ENCODE results near the gene ATXN2L. TPM values are rescaled to one million over a fixed set of nuclear protein-coding genes. Genes with fewer than 3 reads are reported as not detected.

ATXN2L gene
- total RNA-seq, 1 experiment from 2014 or later: 309 TPM

DNA sequence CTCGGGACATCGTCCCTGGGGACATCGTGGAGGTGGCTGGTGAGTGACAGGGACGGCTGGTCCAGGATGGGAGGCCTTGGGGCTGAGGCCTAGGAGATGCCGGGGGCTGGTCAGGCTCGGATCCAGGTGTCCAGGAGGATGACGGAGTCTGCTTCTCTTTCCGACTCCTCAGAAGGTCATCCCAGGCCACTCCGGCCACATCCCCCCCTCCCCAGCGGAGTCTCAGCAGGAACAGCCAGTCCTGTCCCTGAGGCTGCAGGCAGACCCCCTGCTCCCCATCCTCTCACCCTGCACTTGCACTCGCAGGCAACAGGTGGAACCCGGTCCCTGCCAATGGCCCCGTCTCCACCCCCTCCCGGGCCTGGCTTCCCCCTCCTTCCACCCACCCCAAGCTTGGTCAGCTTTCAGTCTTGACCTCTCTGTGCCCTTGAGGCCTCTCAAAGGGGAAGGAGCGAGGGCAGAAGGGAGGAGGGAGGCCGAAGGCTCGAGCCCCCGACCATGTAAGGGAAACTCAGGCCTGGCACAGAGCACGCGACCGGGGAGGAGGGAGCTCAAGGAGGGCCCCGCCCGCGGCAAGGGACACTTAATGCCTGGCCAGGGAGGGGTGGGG, 59.9 kb downstream of the ATXN2L start:
- H3K79me1 ChIP-seq (ENCODE audit: insufficient read depth, low read depth, low read length, poor library complexity, severe bottlenecking): no peaks in the 10 kb centered on the region
- H4K20me1 ChIP-seq (ENCODE audit: control insufficient read depth, insufficient read depth, insufficient read length): no peaks in the 10 kb centered on the region
- TF ChIP-seq, protein P1, sequence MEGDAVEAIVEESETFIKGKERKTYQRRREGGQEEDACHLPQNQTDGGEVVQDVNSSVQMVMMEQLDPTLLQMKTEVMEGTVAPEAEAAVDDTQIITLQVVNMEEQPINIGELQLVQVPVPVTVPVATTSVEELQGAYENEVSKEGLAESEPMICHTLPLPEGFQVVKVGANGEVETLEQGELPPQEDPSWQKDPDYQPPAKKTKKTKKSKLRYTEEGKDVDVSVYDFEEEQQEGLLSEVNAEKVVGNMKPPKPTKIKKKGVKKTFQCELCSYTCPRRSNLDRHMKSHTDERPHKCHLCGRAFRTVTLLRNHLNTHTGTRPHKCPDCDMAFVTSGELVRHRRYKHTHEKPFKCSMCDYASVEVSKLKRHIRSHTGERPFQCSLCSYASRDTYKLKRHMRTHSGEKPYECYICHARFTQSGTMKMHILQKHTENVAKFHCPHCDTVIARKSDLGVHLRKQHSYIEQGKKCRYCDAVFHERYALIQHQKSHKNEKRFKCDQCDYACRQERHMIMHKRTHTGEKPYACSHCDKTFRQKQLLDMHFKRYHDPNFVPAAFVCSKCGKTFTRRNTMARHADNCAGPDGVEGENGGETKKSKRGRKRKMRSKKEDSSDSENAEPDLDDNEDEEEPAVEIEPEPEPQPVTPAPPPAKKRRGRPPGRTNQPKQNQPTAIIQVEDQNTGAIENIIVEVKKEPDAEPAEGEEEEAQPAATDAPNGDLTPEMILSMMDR (conservative IDR thresholded peaks at IDR 0.05): no peak; the same call in 2 of the 3 replicates
- H3K4me3 Mint-ChIP-seq: peak overlapping the region in 1 of 2 experiments; percentile 28; a peak in 1 of 5 replicates
- no peak overlapping the region for H3T11ph ChIP-seq (ENCODE audit: low read length)
- H3K27ac Mint-ChIP-seq: no peak overlapping the region
- no peak overlapping the region for H3K23ac ChIP-seq (ENCODE audit: insufficient read length, low read depth, low read length)
- H3K18ac ChIP-seq (ENCODE audit: insufficient read length, low read depth, low read length): no peak overlapping the region
- H3K9ac ChIP-seq (ENCODE audit: extremely low read depth, insufficient read length, low read length): no peak overlapping the region
- H3K4ac ChIP-seq (ENCODE audit: low read depth, low read length): no peak overlapping the region
- peaks cover 11% of the 10 kb centered on the region for H3K23me2 ChIP-seq (ENCODE audit: insufficient read length, low read depth, low read length, poor library complexity, severe bottlenecking)
- peaks cover 6% of the 10 kb centered on the region; the same call in 1 of the 2 replicates for H3K4me1 ChIP-seq (ENCODE audit: insufficient read depth, low read length)
- no peak overlapping the region for H2BK12ac ChIP-seq (ENCODE audit: insufficient read length, low read depth, low read length)
- H3K27me3 ChIP-seq (ENCODE audit: insufficient read depth, low read length): peaks cover 6% of the 10 kb centered on the region; the same call in 1 of the 2 replicates
- no peak overlapping the region for H2BK5ac ChIP-seq (ENCODE audit: insufficient read length, low read length)
- H3K14ac ChIP-seq (ENCODE audit: insufficient read depth, low read length): no peak overlapping the region
- no peak overlapping the region for H4K8ac ChIP-seq (replicated peaks; ENCODE audit: insufficient read length, low read depth, low read length)
- no CpG with 5 or more reads among the region's 24 CpGs for WGBS (ENCODE audit: extremely low coverage, insufficient read length, low lambda C conversion rate)
- H3K36me3 Mint-ChIP-seq (ENCODE audit: insufficient read depth in 1 of 3, low read depth in 3 of 3): peaks cover 0 to 5% (median 4%) of the 10 kb centered on the region in 3 experiments; a peak in 3 of 7 replicates
- peaks cover 18% of the 10 kb centered on the region for H3K27me3 Mint-ChIP-seq (ENCODE audit: low read depth)
- H3K79me2 ChIP-seq (ENCODE audit: insufficient read depth, low read length): no peaks in the 10 kb centered on the region
- no peak overlapping the region for H3K56ac ChIP-seq (ENCODE audit: insufficient read length, low read depth, low read length)
- no peak overlapping the region for H3K4me2 ChIP-seq (ENCODE audit: insufficient read depth, insufficient read length, low read length)
- H3K4me1 Mint-ChIP-seq: peaks cover 26 to 46% of the 10 kb centered on the region in 2 experiments
- H2AK5ac ChIP-seq (ENCODE audit: insufficient read length, low read length): no peak overlapping the region
- H3K9me3 ChIP-seq (ENCODE audit: control insufficient read depth, low read depth, low read length): no peaks in the 10 kb centered on the region
- H3K27ac ChIP-seq (ENCODE audit: insufficient read length, low read depth, low read length): no peak overlapping the region
- H2BK20ac ChIP-seq (ENCODE audit: low read depth, low read length, poor library complexity, severe bottlenecking): no peak overlapping the region
- no peak overlapping the region for H2AFZ ChIP-seq (ENCODE audit: low read length)
- no peak overlapping the region for H2BK120ac ChIP-seq (ENCODE audit: low read depth, low read length, poor library complexity, severe bottlenecking)
- H4K5ac ChIP-seq (ENCODE audit: insufficient read length, low read depth, low read length): no peak overlapping the region
- no peak overlapping the region for H4K91ac ChIP-seq (ENCODE audit: insufficient read length, low read depth, low read length)
- peak; percentile 62 for DNase-seq
- no peak overlapping the region for H2BK15ac ChIP-seq (ENCODE audit: low read depth, low read length)
- H3K9me3 Mint-ChIP-seq: no peaks in the 10 kb centered on the region; a peak in 1 of 5 replicates

Data from H9 (cell line).